Measurements from ENCODE around the gene ABCC10.
A peak's percentile ranks its signal among the peaks of the same experiment; 100 is the strongest.

Gene ABCC10

DNA sequence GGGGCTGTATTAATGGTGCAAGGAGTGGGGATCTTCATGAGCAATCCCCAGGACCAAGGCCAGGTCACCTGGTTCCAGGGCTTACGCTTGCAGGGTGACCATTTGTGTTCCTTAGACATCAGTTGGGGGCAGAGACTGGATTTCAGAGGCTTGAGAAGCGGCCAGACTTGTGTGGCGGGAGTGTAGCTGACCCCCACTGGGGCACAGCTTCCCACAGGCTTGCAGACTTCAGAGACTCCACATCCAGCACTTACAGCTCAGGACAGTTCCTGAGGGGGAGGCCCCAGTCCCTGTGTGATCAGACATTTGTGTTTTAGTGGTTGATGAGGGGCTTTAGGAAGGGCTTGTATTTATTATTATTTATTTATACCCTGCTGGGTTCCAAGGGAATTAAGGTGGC lies 65.3 kb downstream of the ABCC10 start:
- Histone ChIP-seq H4K20me1 (peaks cover 0 to 61% (median 52%) of the 10 kb centered on the region in 11 experiments), H3K36me3 (peaks cover 3 to 34% (median 25%) of the 10 kb centered on the region in 11 experiments), H3K4me2 (no peak overlapping the region), H3K27me3 (no peaks in the 10 kb centered on the region), H3K4me1 (peaks cover 19 to 55% (median 29%) of the 10 kb centered on the region in 10 experiments), H3K9ac (0 out of 22 replicates have a peak overlapping the region, but pooled peaks of 1 of the 11 experiments have one; percentile 2), H3K4me3 (no peak overlapping the region), H3K9me3 (replicated peaks in 1 of 11) (no peaks in the 10 kb centered on the region), H3K27ac (no peak overlapping the region)
- no peak for TF ChIP-seq Cebpa-rat (IDR thresholded peaks at IDR 0.05)

DNA sequence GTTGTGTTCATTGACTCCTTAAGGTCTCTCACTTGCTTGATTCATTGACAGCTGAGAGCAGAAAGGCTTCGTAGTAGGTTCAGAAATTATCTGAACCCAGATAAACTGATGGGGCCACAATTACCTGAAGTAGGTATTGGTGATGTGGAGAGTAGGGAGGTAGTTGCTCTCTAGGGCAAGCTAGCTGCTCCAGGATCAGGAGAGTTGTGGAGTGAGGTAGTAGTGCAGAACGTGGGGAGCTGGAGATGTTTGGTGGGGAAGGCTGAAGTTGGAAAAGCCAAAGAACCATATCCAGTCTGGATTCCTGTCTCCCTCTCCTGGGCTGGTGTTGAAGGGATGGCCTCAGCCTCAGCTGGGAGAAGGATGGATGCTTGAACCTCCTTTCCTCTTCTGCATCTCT lies 65.9 kb downstream of the ABCC10 start:
- Histone ChIP-seq H3K4me3 (no peak overlapping the region), H3K4me2 (no peak overlapping the region), H3K27ac (no peak overlapping the region), H3K9ac (no peak overlapping the region), H4K20me1 (peaks cover 0 to 67% (median 52%) of the 10 kb centered on the region in 11 experiments), H3K27me3 (no peaks in the 10 kb centered on the region), H3K4me1 (peaks cover 19 to 49% (median 29%) of the 10 kb centered on the region in 10 experiments), H3K36me3 (peaks cover 9 to 39% (median 31%) of the 10 kb centered on the region in 11 experiments), H3K9me3 (replicated peaks in 1 of 11) (no peaks in the 10 kb centered on the region)
- no peak for TF ChIP-seq Cebpa-rat (IDR thresholded peaks at IDR 0.05)

DNA sequence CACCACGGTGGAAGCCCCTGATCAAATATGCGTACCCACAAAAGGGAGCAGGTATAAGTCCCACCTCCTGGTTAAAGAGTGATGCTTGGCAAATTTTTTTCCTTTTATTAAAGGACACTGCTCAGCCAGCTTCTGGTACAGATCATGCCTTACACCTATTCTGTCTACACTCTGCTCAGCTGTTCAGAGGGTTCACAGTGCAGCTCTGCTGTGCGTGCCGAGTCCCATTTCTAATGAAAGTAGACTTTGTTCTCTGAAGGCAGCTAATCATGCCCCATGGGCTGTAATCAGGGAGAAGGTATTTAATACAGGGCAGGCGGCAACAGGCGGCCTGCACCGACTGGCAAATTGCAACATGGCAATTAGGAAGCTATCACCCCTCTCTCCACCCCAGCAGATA lies 66.5 kb downstream of the ABCC10 start:
- Histone ChIP-seq H3K9ac (no peak overlapping the region; a peak in 1 of 22 replicates), H3K27ac (0 out of 22 replicates have a peak overlapping the region, but pooled peaks of 2 of the 11 experiments have one; percentile 1 to 2), H3K4me1 (peaks cover 19 to 43% (median 29%) of the 10 kb centered on the region in 10 experiments), H3K4me3 (no peak overlapping the region), H3K4me2 (peak overlapping the region in 4 of 11 experiments; percentile 71 to 89 (median 85); a peak in 5 of 22 replicates), H4K20me1 (peaks cover 2 to 69% (median 52%) of the 10 kb centered on the region in 11 experiments; a peak in 21 of 22 replicates), H3K9me3 (replicated peaks in 1 of 11) (no peaks in the 10 kb centered on the region), H3K27me3 (no peaks in the 10 kb centered on the region), H3K36me3 (peaks cover 15 to 45% (median 37%) of the 10 kb centered on the region in 11 experiments)
- no peak for TF ChIP-seq Cebpa-rat (IDR thresholded peaks at IDR 0.05)

DNA sequence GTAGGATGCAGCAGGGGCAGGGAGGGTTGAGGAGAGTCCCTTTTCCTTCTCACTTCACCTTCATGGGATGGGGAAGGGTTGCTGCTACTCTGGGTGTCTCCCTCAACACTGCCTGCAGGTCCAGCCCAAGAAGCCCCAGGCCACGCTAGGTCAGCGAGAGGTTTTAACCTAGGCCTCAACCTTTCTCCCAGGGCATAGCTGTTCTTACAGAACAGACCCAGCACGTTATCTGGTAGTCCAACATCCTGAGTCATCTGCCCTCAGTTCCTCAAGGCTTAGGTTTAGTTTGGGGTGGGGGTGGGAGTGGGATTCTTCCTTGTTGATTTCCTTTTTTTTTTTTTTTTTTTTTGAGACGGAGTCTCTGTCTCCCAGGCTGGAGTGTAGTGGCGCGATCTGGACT lies 67.0 kb downstream of the ABCC10 start:
- H3K27ac ChIP-seq = peak overlapping the region in 4 of 11 experiments; percentile 36 to 59 (median 50); a peak in 3 of 22 replicates
- H3K36me3 ChIP-seq = peaks cover 20 to 50% (median 42%) of the 10 kb centered on the region in 11 experiments
- H3K9me3 ChIP-seq (replicated peaks in 1 of 11) = no peaks in the 10 kb centered on the region
- peak overlapping the region in 1 of 11 experiments; percentile 20; a peak in 1 of 22 replicates for H3K9ac ChIP-seq
- no peak for TF ChIP-seq Cebpa-rat (IDR thresholded peaks at IDR 0.05)
- peak overlapping the region in 8 of 11 experiments; percentile 13 to 89 (median 78); a peak in 14 of 22 replicates for H3K4me2 ChIP-seq
- H3K4me1 ChIP-seq = peaks cover 19 to 38% (median 29%) of the 10 kb centered on the region in 10 experiments
- H3K4me3 ChIP-seq = no peak overlapping the region
- H4K20me1 ChIP-seq = peaks cover 7 to 69% (median 52%) of the 10 kb centered on the region in 11 experiments; a peak in 21 of 22 replicates
- no peaks in the 10 kb centered on the region for H3K27me3 ChIP-seq

DNA sequence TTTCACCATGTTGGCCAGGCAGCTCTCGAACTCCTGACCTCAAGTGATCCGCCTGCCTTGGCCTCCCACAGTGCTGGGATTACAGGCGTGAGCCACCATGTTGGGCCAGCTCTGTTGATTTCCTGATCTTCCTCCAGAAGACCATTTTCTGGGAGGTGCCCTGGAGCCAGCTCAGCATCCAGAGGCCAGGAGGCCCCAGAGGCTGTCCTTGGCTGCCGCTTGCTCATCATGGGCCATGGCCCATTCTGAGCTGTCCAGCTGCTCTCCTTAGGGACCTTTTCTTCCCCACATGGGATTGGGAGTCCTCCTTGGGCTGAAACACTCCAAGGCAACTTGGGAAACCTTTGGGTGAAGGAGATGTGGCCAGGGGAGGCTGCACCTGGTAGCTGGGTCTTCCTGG lies 67.4 kb downstream of the ABCC10 start:
- Histone ChIP-seq H3K9ac (peak overlapping the region in 2 of 11 experiments; percentile 20 to 24; a peak in 2 of 22 replicates), H3K9me3 (replicated peaks in 1 of 11) (no peaks in the 10 kb centered on the region), H3K4me3 (no peak overlapping the region; a peak in 1 of 20 replicates), H3K4me2 (peak overlapping the region; percentile 13 to 89 (median 71); a peak in 21 of 22 replicates), H3K27me3 (no peaks in the 10 kb centered on the region), H3K4me1 (peaks cover 19 to 34% (median 28%) of the 10 kb centered on the region in 10 experiments), H3K36me3 (peaks cover 24 to 55% (median 46%) of the 10 kb centered on the region in 11 experiments), H4K20me1 (peaks cover 9 to 69% (median 52%) of the 10 kb centered on the region in 11 experiments; a peak in 20 of 22 replicates), H3K27ac (peak overlapping the region in 8 of 11 experiments; percentile 23 to 59 (median 42); a peak in 13 of 22 replicates)
- TF ChIP-seq Cebpa-rat (IDR thresholded peaks at IDR 0.05) = no peak

DNA sequence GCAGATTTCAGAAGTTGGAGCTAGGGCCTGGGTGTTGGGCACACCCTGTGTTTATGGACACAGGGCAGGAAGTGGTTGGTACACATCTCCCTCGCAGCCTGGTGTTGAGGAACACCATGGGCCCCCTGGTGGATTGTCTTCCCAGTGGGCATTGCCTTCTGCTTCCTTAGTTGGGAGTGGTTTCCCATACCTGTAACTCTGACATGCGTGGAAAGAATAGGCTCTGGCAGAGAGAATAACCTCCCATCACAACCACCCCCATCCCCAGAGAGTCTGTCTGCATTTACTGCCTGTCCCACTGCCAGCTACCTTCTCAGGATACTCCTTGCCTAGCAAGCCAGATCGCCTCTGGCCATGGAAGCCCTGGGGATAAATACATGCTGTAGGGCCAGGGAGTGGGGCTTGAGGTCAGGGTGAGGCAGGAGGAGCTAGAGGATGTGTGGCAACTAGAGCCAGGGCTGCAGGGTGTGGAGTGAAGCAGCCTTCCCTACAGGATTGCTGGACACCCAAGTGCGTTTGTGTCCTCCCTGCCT lies 68.1 kb downstream of the ABCC10 start:
- H4K20me1 ChIP-seq = peaks cover 9 to 69% (median 52%) of the 10 kb centered on the region in 11 experiments; a peak in 19 of 22 replicates
- peaks cover 19 to 34% (median 27%) of the 10 kb centered on the region in 10 experiments for H3K4me1 ChIP-seq
- peak overlapping the region in 8 of 11 experiments; percentile 0 to 59 (median 42); a peak in 11 of 22 replicates for H3K27ac ChIP-seq
- H3K36me3 ChIP-seq = peaks cover 31 to 62% (median 53%) of the 10 kb centered on the region in 11 experiments
- TF ChIP-seq Cebpa-rat (IDR thresholded peaks at IDR 0.05) = no peak
- H3K9ac ChIP-seq = peak overlapping the region in 5 of 11 experiments; percentile 0 to 49 (median 20); a peak in 4 of 22 replicates
- no peaks in the 10 kb centered on the region for H3K9me3 ChIP-seq (replicated peaks in 1 of 11)
- no peaks in the 10 kb centered on the region for H3K27me3 ChIP-seq
- H3K4me2 ChIP-seq = peak overlapping the region; percentile 13 to 89 (median 71)
- no peak overlapping the region; a peak in 1 of 20 replicates for H3K4me3 ChIP-seq

DNA sequence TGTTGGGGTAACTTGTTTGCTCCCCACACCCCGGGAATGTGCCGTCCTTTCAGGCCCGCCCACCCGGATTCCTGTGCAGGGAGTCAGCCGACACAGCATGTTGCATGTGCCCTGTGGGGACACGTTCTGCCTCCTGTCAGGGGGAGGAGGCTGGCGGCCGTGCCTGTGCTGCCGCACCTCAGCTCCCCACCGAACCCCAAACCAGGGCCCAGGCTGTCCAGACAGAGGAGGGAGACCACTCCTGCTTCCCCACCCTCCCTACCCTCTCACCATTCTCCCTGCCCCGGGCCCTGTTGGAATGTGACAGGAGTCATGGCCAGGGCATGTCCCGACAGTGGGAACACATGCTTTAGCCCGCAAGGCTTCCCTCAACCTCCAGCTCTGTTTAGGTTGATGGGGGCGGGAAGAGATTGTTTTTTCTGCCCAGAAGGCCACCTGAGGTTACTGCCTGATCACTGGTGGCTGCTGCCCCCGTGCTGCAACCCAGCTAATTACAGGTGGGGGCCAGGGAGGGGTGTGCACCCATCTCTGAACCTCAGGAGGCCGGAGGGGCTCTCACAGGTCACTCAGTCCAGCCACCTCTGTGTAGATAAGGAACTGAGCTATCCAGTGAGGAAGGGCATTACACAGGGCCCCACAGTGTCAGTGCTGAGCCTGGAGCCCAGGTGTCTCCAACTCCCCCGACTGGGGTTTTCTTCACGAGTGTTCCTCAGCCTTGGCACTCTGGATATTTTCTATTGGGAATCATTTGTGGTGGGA lies 69.2 kb downstream of the ABCC10 start:
- H3K4me2 ChIP-seq = peak overlapping the region in 2 of 11 experiments; percentile 67 to 89; a peak in 1 of 22 replicates
- no peaks in the 10 kb centered on the region for H3K9me3 ChIP-seq (replicated peaks in 1 of 11)
- H3K27ac ChIP-seq = peak overlapping the region in 4 of 11 experiments; percentile 4 to 54 (median 22); a peak in 2 of 22 replicates
- TF ChIP-seq Cebpa-rat (IDR thresholded peaks at IDR 0.05) = no peak
- no peak overlapping the region for H3K4me3 ChIP-seq
- H3K9ac ChIP-seq = peak overlapping the region in 5 of 11 experiments; percentile 17 to 49 (median 44); a peak in 5 of 22 replicates
- peaks cover 42 to 73% (median 64%) of the 10 kb centered on the region in 11 experiments for H3K36me3 ChIP-seq
- peaks cover 9 to 74% (median 52%) of the 10 kb centered on the region in 11 experiments; a peak in 20 of 22 replicates for H4K20me1 ChIP-seq
- H3K27me3 ChIP-seq = no peaks in the 10 kb centered on the region
- peaks cover 19 to 34% (median 27%) of the 10 kb centered on the region in 10 experiments for H3K4me1 ChIP-seq

DNA sequence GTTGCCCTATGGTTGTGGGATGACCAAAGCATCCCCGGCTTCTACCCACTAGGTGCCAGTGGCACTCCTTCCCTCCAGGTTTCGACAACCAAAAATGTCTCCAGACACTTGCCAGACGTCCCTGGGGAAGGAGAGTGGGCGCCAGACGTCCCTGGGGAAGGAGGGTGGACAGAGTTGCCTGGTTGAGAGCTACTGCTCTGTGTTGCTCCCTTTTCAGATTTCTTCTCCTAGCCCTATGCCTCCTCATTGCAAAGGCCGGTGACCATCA lies 69.7 kb downstream of the ABCC10 start:
- Histone ChIP-seq H3K4me1 (peaks cover 19 to 34% (median 27%) of the 10 kb centered on the region in 10 experiments), H4K20me1 (peaks cover 9 to 70% (median 47%) of the 10 kb centered on the region in 11 experiments; a peak in 20 of 22 replicates), H3K9ac (peak overlapping the region in 4 of 11 experiments; percentile 11 to 44 (median 30); a peak in 1 of 22 replicates), H3K36me3 (peaks cover 45 to 73% (median 66%) of the 10 kb centered on the region in 11 experiments), H3K9me3 (replicated peaks in 1 of 11) (no peaks in the 10 kb centered on the region), H3K27me3 (no peaks in the 10 kb centered on the region), H3K4me2 (no peak overlapping the region), H3K4me3 (no peak overlapping the region), H3K27ac (no peak overlapping the region)
- TF ChIP-seq Cebpa-rat (IDR thresholded peaks at IDR 0.05) = no peak
